ENCODE results near the gene PIK3AP1.
"Not testable (repeated sequence)": the region's sequence is repeated elsewhere in the genome, so short reads cannot be mapped to it uniquely, and the experiment has no call there.

Gene PIK3AP1

GRCh38 chr10:96579133-96579532, 141.2 kb downstream of the PIK3AP1 start:
- no peak for DNase-seq (ENCODE audit: low read depth, low spot score)

- DNase-seq (ENCODE audit: low read depth, low spot score) = no peak
Observed at GRCh38 chr10:96578633-96579032, 141.7 kb downstream of the PIK3AP1 start.

GRCh38 chr10:96578022-96578421, 142.3 kb downstream of the PIK3AP1 start:
- DNase-seq (ENCODE audit: low read depth, low spot score) = no peak

DNA sequence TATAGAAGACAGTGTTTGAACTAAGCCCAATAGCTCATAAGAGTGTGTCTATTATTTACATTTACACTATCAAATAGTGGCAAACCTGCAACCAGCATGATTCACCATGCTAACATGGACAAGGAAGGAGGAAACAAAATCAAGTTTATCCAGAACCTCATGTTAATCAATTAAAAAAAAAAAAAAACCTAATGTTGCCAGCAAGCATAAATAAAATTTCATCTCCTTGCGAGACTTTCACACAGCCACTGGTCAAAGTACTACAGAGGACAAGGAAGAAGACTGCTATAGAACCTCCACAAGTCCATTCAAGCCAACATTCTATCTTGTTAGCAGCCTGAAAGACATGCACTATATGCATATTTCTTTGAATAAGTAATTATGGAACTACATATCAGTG, 143.2 kb downstream of the PIK3AP1 start:
- DNase-seq (ENCODE audit: low read depth, low spot score) = no peak

GRCh38 chr10:96576277-96576980, 143.9 kb downstream of the PIK3AP1 start:
- DNase-seq (ENCODE audit: low read depth, low spot score) = no peak

DNA sequence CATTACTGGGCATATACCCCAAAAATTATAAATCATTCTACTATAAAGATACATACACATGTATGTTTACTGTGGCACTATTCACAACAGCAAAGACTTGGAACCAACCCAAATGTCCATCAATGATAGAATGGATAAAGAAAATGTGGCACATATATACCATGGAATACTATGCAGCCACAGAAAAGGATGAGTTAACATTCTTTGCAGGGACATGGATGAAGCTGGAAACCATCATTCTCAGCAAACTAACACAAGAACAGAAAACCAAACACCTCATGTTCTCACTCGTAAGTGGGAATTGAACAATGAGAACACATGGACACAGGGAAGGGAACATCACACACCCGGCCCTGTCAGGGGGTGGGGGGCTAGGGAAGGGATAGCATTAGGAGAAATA, 145.8 kb downstream of the PIK3AP1 start:
- DNase-seq (ENCODE audit: low read depth, low spot score) = not testable (repeated sequence)

DNA sequence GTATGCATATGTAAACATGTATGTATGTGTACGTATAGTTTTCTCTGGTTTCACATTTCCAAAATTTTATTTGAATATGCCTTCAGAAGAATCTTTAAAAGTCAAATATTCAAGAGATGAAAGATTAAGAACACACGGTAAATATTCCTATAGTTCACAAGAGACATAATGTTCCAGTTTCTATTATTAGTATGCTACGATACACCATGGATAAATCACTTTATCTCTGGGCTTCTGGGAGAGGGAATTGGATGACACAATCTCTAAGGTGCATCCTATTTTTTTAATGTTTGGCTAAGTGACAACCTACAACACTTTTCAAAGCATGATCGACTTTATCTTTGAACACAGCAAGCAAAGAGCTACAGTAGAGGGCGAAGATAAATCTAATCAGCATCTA, 147.3 kb downstream of the PIK3AP1 start:
- DNase-seq (ENCODE audit: low read depth, low spot score) = no peak

GRCh38 chr10:96570983-96571964, 149.0 kb downstream of the PIK3AP1 start:
- no peak for DNase-seq (ENCODE audit: low read depth, low spot score)

GRCh38 chr10:96570511-96570910, 149.8 kb downstream of the PIK3AP1 start:
- DNase-seq (ENCODE audit: low read depth, low spot score) = no peak

- DNase-seq (ENCODE audit: low read depth, low spot score) = no peak
Observed at GRCh38 chr10:96568402-96568801, 151.9 kb downstream of the PIK3AP1 start.

GRCh38 chr10:96565774-96566173, 154.5 kb downstream of the PIK3AP1 start:
- no peak for DNase-seq (ENCODE audit: low read depth, low spot score)

GRCh38 chr10:96560966-96561887, 159.1 kb downstream of the PIK3AP1 start:
- no peak for DNase-seq (ENCODE audit: low read depth, low spot score)

DNA sequence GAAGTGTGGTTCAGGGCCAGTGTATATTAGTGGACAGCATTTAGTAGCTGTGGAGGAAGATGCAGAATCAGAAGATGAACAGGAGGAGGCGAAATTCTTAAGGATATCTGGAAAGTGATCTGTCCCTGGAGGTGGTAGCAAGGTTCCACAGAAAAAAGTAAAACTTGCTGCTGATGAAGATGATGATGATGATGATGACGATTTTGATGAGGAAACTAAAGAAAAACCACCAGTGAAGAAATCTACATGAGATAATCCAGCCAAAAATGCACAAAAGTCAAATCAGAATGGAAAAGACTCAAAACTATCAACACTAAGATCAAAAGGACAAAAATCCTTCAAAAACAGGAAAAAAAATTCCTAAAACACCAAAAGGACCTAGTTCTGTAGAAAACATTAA, 159.8 kb downstream of the PIK3AP1 start:
- no peak for DNase-seq (ENCODE audit: low read depth, low spot score)

DNA sequence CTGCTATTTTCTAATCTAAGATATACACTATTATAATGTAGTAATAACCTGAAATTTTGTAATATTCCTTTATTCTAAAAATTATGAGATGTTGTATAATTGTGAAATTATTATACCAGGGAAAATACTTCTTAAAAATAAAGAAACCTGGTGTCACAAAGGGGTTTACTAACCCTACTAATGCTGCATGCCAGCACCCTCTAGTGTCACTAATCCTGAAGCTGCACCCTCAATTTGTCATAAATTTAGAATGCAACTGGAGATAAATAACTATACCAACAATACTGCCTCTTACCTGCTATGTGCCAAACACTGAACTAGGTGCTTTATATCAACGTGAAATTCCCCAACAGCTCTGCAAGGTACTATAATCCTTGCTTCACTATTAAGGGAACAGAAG, 164.3 kb downstream of the PIK3AP1 start:
- no peak for DNase-seq (ENCODE audit: low read depth, low spot score)

DNA sequence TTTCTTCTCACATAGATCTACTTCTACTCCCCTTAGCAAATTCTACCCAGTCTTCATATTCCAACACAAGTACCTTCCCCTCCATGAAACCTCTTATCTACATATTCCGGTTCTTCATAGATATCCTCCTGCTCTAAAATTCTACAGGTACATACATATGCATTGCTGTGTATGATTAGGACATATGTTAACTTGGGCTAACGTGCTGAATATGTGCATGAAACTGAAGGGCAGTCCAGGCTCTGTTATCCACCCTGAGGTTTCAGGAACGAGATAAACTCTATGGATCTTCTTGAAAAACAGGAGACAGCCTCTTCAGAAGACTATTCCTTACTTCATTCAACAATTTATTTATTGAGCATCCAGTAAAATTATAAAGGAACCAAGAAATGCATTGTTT, 165.0 kb downstream of the PIK3AP1 start:
- no peak for DNase-seq (ENCODE audit: low read depth, low spot score)

- no peak for DNase-seq (ENCODE audit: low read depth, low spot score)
Observed at GRCh38 chr10:96548589-96548988, 171.7 kb downstream of the PIK3AP1 start.

GRCh38 chr10:96545558-96545957, 174.8 kb downstream of the PIK3AP1 start:
- DNase-seq (ENCODE audit: low read depth, low spot score) = not testable (repeated sequence)
